Measurements from ENCODE around the gene NUDT3.

GRCh38 chr6:34275128-34275804 is 117.2 kb downstream of the NUDT3 start:
- TF ChIP-seq POLR2AphosphoS5 (IDR thresholded peaks at IDR 0.05) (no peak), CTCF (IDR thresholded peaks at IDR 0.05) (no peak), POLR2A (IDR thresholded peaks at IDR 0.05) (no peak)
